Peyer's patch (tissue), 4 donors: ENCODE results near the gene SGIP1.
"Not testable (repeated sequence)": the region's sequence is repeated elsewhere in the genome, so short reads cannot be mapped to it uniquely, and the experiment has no call there.

Experiments
- POLR2A ChIP-seq, 2 donors: fragments of 450-650 bp; IDR thresholded peaks; one replicate each; pipeline ENCODE4 v1.5.1; 2017; ENCODE audit warnings: antibody characterized with exemption in 2 of 2, mild to moderate bottlenecking in 2 of 2, moderate library complexity in 2 of 2
- TF ChIP-seq, protein P1 (sequence below), 6 experiments: fragments of 450-650 bp in 4 of 6; fragments of 200-600 bp in 2 of 6; sonication (generic) in 1 of 6; IDR thresholded peaks; one replicate each; pipeline ENCODE4 v1.5.1; 2017 to 2019; ENCODE audit warnings: antibody characterized with exemption in 6 of 6, mild to moderate bottlenecking in 3 of 6, moderate library complexity in 1 of 6

DNA sequence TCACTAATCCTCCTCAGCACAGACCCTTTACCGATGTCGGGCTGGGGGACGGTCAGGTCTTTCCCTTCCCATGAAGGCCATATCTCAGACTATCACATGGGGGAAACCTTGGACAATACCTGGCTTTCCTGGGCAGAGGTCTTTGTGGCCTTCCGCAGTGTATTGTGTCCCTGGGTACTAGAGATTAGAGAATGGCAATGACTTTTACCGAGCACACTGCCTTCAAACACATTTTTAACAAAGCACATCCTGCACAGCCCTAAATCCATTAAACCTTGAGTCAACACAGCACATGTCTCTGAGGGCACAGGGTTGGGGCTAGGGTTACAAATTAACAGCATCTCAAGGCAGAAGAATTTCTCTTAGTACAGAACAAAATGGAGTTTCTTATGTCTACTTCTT, 58.2 kb downstream of the SGIP1 start:
- TF ChIP-seq, protein P1, sequence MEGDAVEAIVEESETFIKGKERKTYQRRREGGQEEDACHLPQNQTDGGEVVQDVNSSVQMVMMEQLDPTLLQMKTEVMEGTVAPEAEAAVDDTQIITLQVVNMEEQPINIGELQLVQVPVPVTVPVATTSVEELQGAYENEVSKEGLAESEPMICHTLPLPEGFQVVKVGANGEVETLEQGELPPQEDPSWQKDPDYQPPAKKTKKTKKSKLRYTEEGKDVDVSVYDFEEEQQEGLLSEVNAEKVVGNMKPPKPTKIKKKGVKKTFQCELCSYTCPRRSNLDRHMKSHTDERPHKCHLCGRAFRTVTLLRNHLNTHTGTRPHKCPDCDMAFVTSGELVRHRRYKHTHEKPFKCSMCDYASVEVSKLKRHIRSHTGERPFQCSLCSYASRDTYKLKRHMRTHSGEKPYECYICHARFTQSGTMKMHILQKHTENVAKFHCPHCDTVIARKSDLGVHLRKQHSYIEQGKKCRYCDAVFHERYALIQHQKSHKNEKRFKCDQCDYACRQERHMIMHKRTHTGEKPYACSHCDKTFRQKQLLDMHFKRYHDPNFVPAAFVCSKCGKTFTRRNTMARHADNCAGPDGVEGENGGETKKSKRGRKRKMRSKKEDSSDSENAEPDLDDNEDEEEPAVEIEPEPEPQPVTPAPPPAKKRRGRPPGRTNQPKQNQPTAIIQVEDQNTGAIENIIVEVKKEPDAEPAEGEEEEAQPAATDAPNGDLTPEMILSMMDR (IDR thresholded peaks at IDR 0.05): not testable (repeated sequence)
- not testable (repeated sequence) for TF ChIP-seq POLR2A (IDR thresholded peaks at IDR 0.05)
